Measurements from ENCODE around the gene OLFML2B. TPM values are rescaled to one million over a fixed set of nuclear protein-coding genes. Genes with fewer than 3 reads are reported as not detected.

OLFML2B gene
- total and polyA plus RNA-seq, 8 donors, result 0.31 to 56.0 (median 1.7) TPM; not detected in 1

GRCh38 chr1:161966067-161966466, 57.6 kb downstream of the OLFML2B start:
- Histone ChIP-seq H3K27ac (no peak overlapping the region), H3K4me1 (peaks cover 0 to 12% (median 5%) of the 10 kb centered on the region in 4 donors), H3K4me3 (no peak overlapping the region), H3K36me3 (peaks cover 0 to 23% (median 16%) of the 10 kb centered on the region in 4 donors), H3K9me3 (no peaks in the 10 kb centered on the region), H3K27me3 (no peaks in the 10 kb centered on the region)
- no peak for DNase-seq
- intact Hi-C loops (cut with DNase I; ENCODE audit: low total_unique reads), result no loop called here
- TF ChIP-seq CTCF (IDR thresholded peaks at IDR 0.05) (no peak), EP300 (IDR thresholded peaks at IDR 0.05) (no peak), POLR2A (IDR thresholded peaks at IDR 0.05) (no peak), POLR2AphosphoS5 (IDR thresholded peaks at IDR 0.05) (no peak)
- 86 to 91% (median 88%) methylated on average over 4 of the region's 4 CpGs for WGBS, 5 donors

- H3K4me3 ChIP-seq, result no peak overlapping the region
These were observed 61.4 kb downstream of the OLFML2B start for GRCh38 chr1:161962091-161962887.

GRCh38 chr1:161958425-161958824, 65.2 kb downstream of the OLFML2B start:
- Histone ChIP-seq H3K27me3 (no peaks in the 10 kb centered on the region), H3K4me3 (no peak overlapping the region), H3K4me1 (peaks cover 0 to 25% (median 12%) of the 10 kb centered on the region in 4 donors), H3K27ac (no peak overlapping the region), H3K9me3 (no peaks in the 10 kb centered on the region), H3K36me3 (peaks cover 4 to 30% (median 28%) of the 10 kb centered on the region in 4 donors)
- WGBS, 5 donors, result 78 to 83% (median 82%) methylated on average over 7 of the region's 7 CpGs
- TF ChIP-seq CTCF (IDR thresholded peaks at IDR 0.05) (no peak), POLR2A (IDR thresholded peaks at IDR 0.05) (no peak), EP300 (IDR thresholded peaks at IDR 0.05) (no peak), POLR2AphosphoS5 (IDR thresholded peaks at IDR 0.05) (no peak)
- intact Hi-C loops (cut with DNase I; ENCODE audit: low total_unique reads), result no loop called here
- DNase-seq, result no peak

More at GRCh38 chr1:161962091-161962887, 61.4 kb downstream of the OLFML2B start:
- Histone ChIP-seq H3K4me1 (peaks cover 0 to 12% (median 6%) of the 10 kb centered on the region in 4 donors), H3K9me3 (no peaks in the 10 kb centered on the region), H3K36me3 (peaks cover 4 to 47% (median 38%) of the 10 kb centered on the region in 4 donors), H3K27ac (peak overlapping the region in 4 of 5 donors; percentile 11 to 62 (median 36)), H3K27me3 (no peaks in the 10 kb centered on the region)
- DNase-seq, result peak in 1 of 2 donors; percentile 41
- TF ChIP-seq POLR2AphosphoS5 (IDR thresholded peaks at IDR 0.05), result no peak
- no peak for TF ChIP-seq CTCF (IDR thresholded peaks at IDR 0.05)
- TF ChIP-seq POLR2A (IDR thresholded peaks at IDR 0.05), result no peak
- no peak for TF ChIP-seq EP300 (IDR thresholded peaks at IDR 0.05)
- 55 to 74% (median 67%) methylated on average over 8 of the region's 8 CpGs for WGBS, 5 donors
- intact Hi-C loops (cut with DNase I; ENCODE audit: low total_unique reads), result no loop called here

- Histone ChIP-seq H3K4me1 (peaks cover 0 to 25% (median 9%) of the 10 kb centered on the region in 4 donors), H3K27me3 (no peaks in the 10 kb centered on the region), H3K9me3 (no peaks in the 10 kb centered on the region), H3K4me3 (no peak overlapping the region), H3K36me3 (peaks cover 4 to 30% (median 28%) of the 10 kb centered on the region in 4 donors), H3K27ac (no peak overlapping the region)
- intact Hi-C loops (cut with DNase I; ENCODE audit: low total_unique reads), result no loop called here
- 79 to 90% (median 88%) methylated on average over 3 of the region's 3 CpGs for WGBS, 5 donors
- peak in 1 of 2 donors; percentile 27 for DNase-seq
- TF ChIP-seq CTCF (IDR thresholded peaks at IDR 0.05) (no peak), EP300 (IDR thresholded peaks at IDR 0.05) (no peak), POLR2A (IDR thresholded peaks at IDR 0.05) (no peak), POLR2AphosphoS5 (IDR thresholded peaks at IDR 0.05) (no peak)
These were observed 66.7 kb downstream of the OLFML2B start for GRCh38 chr1:161956930-161957329.
